SK-N-SH (cell line): ENCODE data around the gene APC. TPM values are rescaled to one million over a fixed set of nuclear protein-coding genes. Genes with fewer than 3 reads are reported as not detected.

Experiments
- CTCF ChIA-PET: fragments of 300-600, 350-600 bp; formaldehyde crosslinking; extraction: SDS; loops from one replicate; lab custom pipeline; 2021; lab: Yijun Ruan, JAX
- POLR2A ChIA-PET: fragments of 350-600 bp; sonication (Branson Sonifier 250); formaldehyde crosslinking; extraction: SDS; loops from one replicate; lab custom pipeline; 2020; ENCODE audit warnings: antibody characterized with exemption, inconsistent platforms; lab: Yijun Ruan, JAX
- DNase-seq: peaks from one replicate; pipeline ENCODE4 v3.0.0; 2012
- H2AFZ ChIP-seq: fragments of 200-600 bp; sonication (generic); 2 replicates; pipeline ENCODE4 v1.8.1; 2016; ENCODE audit warnings: antibody characterized with exemption, mild to moderate bottlenecking, low read depth
- H3F3A ChIP-seq: fragments of 200-600 bp; sonication (generic); replicated peaks from 2 replicates; pipeline ENCODE3; 2016; ENCODE audit warnings: antibody characterized with exemption, mild to moderate bottlenecking; ENCODE audit not compliant: insufficient read depth
- H3K27ac ChIP-seq, 2 experiments: fragments of 200-500 bp in 1 of 2; fragments of 200-600 bp in 1 of 2; sonication (Bioruptor generic) in 1 of 2; sonication (generic), shearing (Covaris generic) in 1 of 2; 2 replicates each; pipeline versions ENCODE4 v1.5.1 to v1.6.1; 2014 to 2016; ENCODE audit warnings: low read depth in 2 of 2, inconsistent platforms in 1 of 2, low read length in 1 of 2, mild to moderate bottlenecking in 1 of 2, mixed read lengths in 1 of 2
- H3K27me3 ChIP-seq: fragments of 200-600 bp; sonication (generic), shearing (Covaris generic); 2 replicates; pipeline ENCODE4 v1.6.1; 2016; ENCODE audit warnings: mixed run types; ENCODE audit not compliant: insufficient read depth
- H3K36me3 ChIP-seq, 2 experiments: fragments of 200-500 bp in 1 of 2; fragments of 200-600 bp in 1 of 2; sonication (Bioruptor generic) in 1 of 2; sonication (generic) in 1 of 2; replicated peaks in 1 of 2; 2 replicates each; pipeline versions ENCODE3 to v1.5.1; 2014 to 2016; ENCODE audit warnings: low read length in 1 of 2, mild to moderate bottlenecking in 1 of 2; ENCODE audit not compliant: insufficient read depth in 2 of 2, control insufficient read depth in 1 of 2
- H3K4me1 ChIP-seq, 2 experiments: fragments of 200-500 bp in 1 of 2; fragments of 200-600 bp in 1 of 2; sonication (Bioruptor generic) in 1 of 2; sonication (generic), shearing (Covaris generic) in 1 of 2; 2 replicates each; pipeline versions ENCODE4 v1.5.1 to v1.6.1; 2014 to 2016; ENCODE audit warnings: low read depth in 1 of 2, low read length in 1 of 2, mixed run types in 1 of 2; ENCODE audit not compliant: insufficient read depth in 2 of 2, control insufficient read depth in 1 of 2
- H3K4me2 ChIP-seq: fragments of 200-600 bp; sonication (generic), shearing (Covaris generic); 2 replicates; pipeline ENCODE4 v1.6.1; 2017; ENCODE audit warnings: mixed run types
- H3K4me3 ChIP-seq, 2 experiments: fragments of 200-500 bp in 1 of 2; fragments of 200-600 bp in 1 of 2; sonication (Bioruptor generic) in 1 of 2; sonication (generic), shearing (Covaris generic) in 1 of 2; 2 replicates each; pipeline versions ENCODE4 v1.5.1 to v1.8.1; 2014 to 2016; ENCODE audit warnings: low read depth in 2 of 2, inconsistent platforms in 1 of 2, low read length in 1 of 2, mild to moderate bottlenecking in 1 of 2, mixed read lengths in 1 of 2, moderate library complexity in 1 of 2
- H3K79me2 ChIP-seq: fragments of 200-600 bp; sonication (generic); 2 replicates; pipeline ENCODE4 v1.8.1; 2017; ENCODE audit warnings: mild to moderate bottlenecking; ENCODE audit not compliant: insufficient read depth
- H3K9ac ChIP-seq: fragments of 200-600 bp; sonication (generic); 2 replicates; pipeline ENCODE4 v1.6.1; 2017; ENCODE audit warnings: mixed run types
- H3K9me2 ChIP-seq: fragments of 200-600 bp; sonication (generic); 2 replicates; pipeline ENCODE4 v1.6.1; 2017; ENCODE audit warnings: mixed run types
- H3K9me3 ChIP-seq: fragments of 200-600 bp; sonication (generic); 2 replicates; pipeline ENCODE4 v1.6.1; 2017; ENCODE audit warnings: mixed run types, mild to moderate bottlenecking, moderate library complexity
- H4K20me1 ChIP-seq: fragments of 200-600 bp; sonication (generic); 2 replicates; pipeline ENCODE4 v1.6.1; 2017; ENCODE audit warnings: mild to moderate bottlenecking, mixed run types; ENCODE audit not compliant: insufficient read depth
- ELF1 ChIP-seq: IDR thresholded peaks from 2 replicates; pipeline ENCODE4 v1.4.0; 2012
- EZH2phosphoT487 ChIP-seq: fragments of 200-600 bp; sonication (generic); IDR thresholded peaks from 2 replicates; pipeline ENCODE4 v1.6.1; 2017; ENCODE audit warnings: low read depth, mixed run types, mild to moderate bottlenecking, antibody characterized with exemption, moderate library complexity, borderline replicate concordance
- FOXJ3 ChIP-seq: sonication (generic); formaldehyde crosslinking; IDR thresholded peaks from 2 replicates; pipeline ENCODE4 v1.5.1; 2020; ENCODE audit warnings: mild to moderate bottlenecking, missing genetic modification reagents
- JUND ChIP-seq: IDR thresholded peaks from 2 replicates; pipeline ENCODE4 v1.4.0; 2012
- RCOR1 ChIP-seq: fragments of 150-350 bp; IDR thresholded peaks from 2 replicates; pipeline ENCODE4 v1.6.1; 2017; ENCODE audit warnings: antibody characterized with exemption, low read length
- REST ChIP-seq: IDR thresholded peaks from 2 replicates; pipeline ENCODE4 v1.6.1; 2012; ENCODE audit warnings: mild to moderate bottlenecking, low read depth, low read length, moderate library complexity
- RXRA ChIP-seq: IDR thresholded peaks from 2 replicates; pipeline ENCODE4 v1.4.0; 2012; ENCODE audit warnings: low read depth, mild to moderate bottlenecking, borderline replicate concordance
- SMC3 ChIP-seq: IDR thresholded peaks from 2 replicates; pipeline ENCODE4 v1.6.1; 2012; ENCODE audit warnings: low read depth, low read length, improper control_type of control experiment
- TAF1 ChIP-seq: IDR thresholded peaks from 2 replicates; pipeline ENCODE4 v1.6.1; 2012; ENCODE audit warnings: low read depth, mild to moderate bottlenecking, low read length, moderate library complexity, borderline replicate concordance
- TCF12 ChIP-seq: IDR thresholded peaks from 2 replicates; pipeline ENCODE4 v1.4.0; 2012
- USF2 ChIP-seq: fragments of 150-350 bp; IDR thresholded peaks from 2 replicates; pipeline ENCODE4 v1.6.1; 2017; ENCODE audit warnings: antibody characterized with exemption, low read length, low read depth, borderline replicate concordance
- YY1 ChIP-seq: IDR thresholded peaks from 2 replicates; pipeline ENCODE4 v1.4.0; 2012; ENCODE audit warnings: low read depth, mild to moderate bottlenecking
- ZBTB33 ChIP-seq: IDR thresholded peaks from 2 replicates; pipeline ENCODE4 v1.4.0; 2012; ENCODE audit warnings: low read depth, borderline replicate concordance
- WGBS: methylation state at CpG from one replicate; pipeline ENCODE4 v1.1.6; 2017; ENCODE audit warnings: low lambda C conversion rate; 5-methylcytosine and 5-hydroxymethylcytosine counted together
- polyA plus RNA-seq, 3 experiments: library from polyadenylated mRNA; depleted of rRNA; stranded (reverse); fragments of >200 nt; gene quantifications; 2 replicates each; pipeline ENCODE4 v1.2.3, GENCODE V29; 2012

APC gene
- polyA plus RNA-seq, 1 of the 3 experiments (the other 2 are of a cell fraction) = 5.1 TPM

- 94% methylated on average over 3 of the region's 3 CpGs for WGBS
- Histone ChIP-seq H3K79me2 (no peaks in the 10 kb centered on the region), H3K9me2 (no peaks in the 10 kb centered on the region), H2AFZ (no peak overlapping the region), H3K4me2 (no peak overlapping the region), H3F3A (peaks cover 4% of the 10 kb centered on the region), H3K27me3 (no peaks in the 10 kb centered on the region), H3K27ac (no peak overlapping the region), H4K20me1 (no peaks in the 10 kb centered on the region), H3K4me3 (no peak overlapping the region), H3K9me3 (no peaks in the 10 kb centered on the region), H3K36me3 (peaks cover 24 to 35% of the 10 kb centered on the region in 2 experiments), H3K9ac (no peak overlapping the region), H3K4me1 (no peaks in the 10 kb centered on the region)
- DNase-seq = no peak
- POLR2A ChIA-PET = no interaction called here
- CTCF ChIA-PET = interaction anchor here (1.0 to 1.2 kb wide), 2 partner anchors 8 to 30 kb away, joined by 3 read pairs; no protein-coding TSS in a partner anchor
- TF ChIP-seq TCF12 = no peak
- no peak for TF ChIP-seq ELF1
- no peak for TF ChIP-seq SMC3
- TF ChIP-seq JUND = no peak
- TF ChIP-seq YY1 = no peak
- TF ChIP-seq REST = no peak
- TF ChIP-seq RXRA = no peak
- no peak for TF ChIP-seq ZBTB33
- no peak for TF ChIP-seq EZH2phosphoT487
- no peak for TF ChIP-seq RCOR1
- no peak for TF ChIP-seq TAF1
These were observed 50.2 kb downstream of the APC start for GRCh38 chr5:112787896-112788295.

- no peak overlapping the region for H3K27ac ChIP-seq
- peaks cover 42 to 55% of the 10 kb centered on the region in 2 experiments for H3K36me3 ChIP-seq
- no peaks in the 10 kb centered on the region for H4K20me1 ChIP-seq
- no peaks in the 10 kb centered on the region for H3K79me2 ChIP-seq
- H3K9me3 ChIP-seq = no peaks in the 10 kb centered on the region
- DNase-seq = no peak
- POLR2A ChIA-PET = no interaction called here
- CTCF ChIA-PET = interaction anchor here (0.7 to 1.7 kb wide), 4 partner anchors 22 to 813 kb away, joined by 3 to 5 read pairs (median 4); no protein-coding TSS in a partner anchor
- H3K9ac ChIP-seq = no peak overlapping the region
- H2AFZ ChIP-seq = no peak overlapping the region
- no peak for TF ChIP-seq FOXJ3 (CRISPR knock-in tag)
- TF ChIP-seq USF2 = no peak
- TF ChIP-seq, all 33 proteins: peak for 0
- 93% methylated on average over 2 of the region's 2 CpGs for WGBS
- H3K9me2 ChIP-seq = no peaks in the 10 kb centered on the region
- no peaks in the 10 kb centered on the region for H3K27me3 ChIP-seq
- H3K4me3 ChIP-seq = no peak overlapping the region
- H3K4me2 ChIP-seq = no peak overlapping the region
- no peaks in the 10 kb centered on the region for H3K4me1 ChIP-seq
- no peaks in the 10 kb centered on the region for H3F3A ChIP-seq
These were observed 55.5 kb downstream of the APC start for GRCh38 chr5:112793201-112793600.
